ENCODE results near the gene BIRC3. TPM values are rescaled to one million over a fixed set of nuclear protein-coding genes. Genes with fewer than 3 reads are reported as not detected.

BIRC3 gene
- total RNA-seq, 2 experiments from 2014 or later, result 79.0 to 80.0 TPM

GRCh38 chr11:102302241-102302640, 15.0 kb upstream of the BIRC3 start:
- Mint-ChIP-seq H3K27me3 (no peaks in the 10 kb centered on the region), H3K4me1 (peaks cover 61% of the 10 kb centered on the region), H3K27ac (no peak overlapping the region), H3K9me3 (peaks cover 18% of the 10 kb centered on the region), H3K4me3 (no peak overlapping the region), H3K36me3 (ENCODE audit: low read depth) (peaks cover 24% of the 10 kb centered on the region)
- ChIA-PET POLR2A (interaction anchor here (1.9 kb wide), 1 partner anchor 8 kb away, joined by 4 read pairs; no protein-coding TSS in a partner anchor), CTCF (interaction anchor here (2.1 kb wide), 1 partner anchor 8 kb away, joined by 10 read pairs; no protein-coding TSS in a partner anchor)
- no peak for DNase-seq

GRCh38 chr11:102304686-102305085, 12.6 kb upstream of the BIRC3 start:
- POLR2A ChIA-PET, result no interaction called here
- Mint-ChIP-seq H3K4me1 (peaks cover 65% of the 10 kb centered on the region), H3K9me3 (peaks cover 21% of the 10 kb centered on the region), H3K27me3 (no peaks in the 10 kb centered on the region), H3K27ac (peak overlapping the region; percentile 21), H3K36me3 (ENCODE audit: low read depth) (peaks cover 23% of the 10 kb centered on the region), H3K4me3 (no peak overlapping the region)
- CTCF ChIA-PET, result no interaction called here
- no peak for DNase-seq

GRCh38 chr11:102305352-102306047, 11.8 kb upstream of the BIRC3 start:
- Mint-ChIP-seq H3K27me3 (no peaks in the 10 kb centered on the region), H3K27ac (peak overlapping the region; percentile 54), H3K4me3 (peak overlapping the region; percentile 5), H3K9me3 (peaks cover 21% of the 10 kb centered on the region), H3K36me3 (ENCODE audit: low read depth) (peaks cover 20% of the 10 kb centered on the region), H3K4me1 (peaks cover 57% of the 10 kb centered on the region)
- DNase-seq, result no peak
- POLR2A ChIA-PET, result interaction anchor here (0.7 to 4.1 kb wide), 8 partner anchors 9 to 255 kb away, joined by 3 to 45 read pairs (median 3); partner anchors contain the start of gene BIRC3
- CTCF ChIA-PET, result interaction anchor here (0.6 to 1.8 kb wide), 8 partner anchors 9 to 101 kb away, joined by 3 to 12 read pairs (median 6); partner anchors contain the start of gene BIRC3

GRCh38 chr11:102306048-102306597, 11.2 kb upstream of the BIRC3 start:
- ChIA-PET CTCF (interaction anchor here (0.6 to 1.8 kb wide), 9 partner anchors 8 to 100 kb away, joined by 3 to 12 read pairs (median 6); partner anchors contain the start of gene BIRC3), POLR2A (interaction anchor here (0.7 to 4.1 kb wide), 8 partner anchors 8 to 254 kb away, joined by 3 to 45 read pairs (median 3); partner anchors contain the start of gene BIRC3)
- peaks cover 21% of the 10 kb centered on the region for H3K9me3 Mint-ChIP-seq
- no peaks in the 10 kb centered on the region for H3K27me3 Mint-ChIP-seq
- peak overlapping the region; percentile 5 for H3K4me3 Mint-ChIP-seq
- no peak for DNase-seq
- peaks cover 20% of the 10 kb centered on the region for H3K36me3 Mint-ChIP-seq (ENCODE audit: low read depth)
- H3K4me1 Mint-ChIP-seq, result peaks cover 57% of the 10 kb centered on the region
- H3K27ac Mint-ChIP-seq, result peak overlapping the region; percentile 66

- Mint-ChIP-seq H3K36me3 (ENCODE audit: low read depth) (peaks cover 14% of the 10 kb centered on the region), H3K4me1 (peaks cover 49% of the 10 kb centered on the region), H3K27me3 (no peaks in the 10 kb centered on the region), H3K9me3 (peaks cover 15% of the 10 kb centered on the region), H3K27ac (peak overlapping the region; percentile 66), H3K4me3 (peak overlapping the region; percentile 46)
- CTCF ChIA-PET, result interaction anchor here (1.0 to 15.8 kb wide), 10 partner anchors 9 to 84 kb away, joined by 3 to 158 read pairs (median 4); partner anchors contain the start of gene BIRC3
- POLR2A ChIA-PET, result interaction anchor here (0.7 to 4.1 kb wide), 8 partner anchors 9 to 253 kb away, joined by 3 to 45 read pairs (median 3); partner anchors contain the start of gene BIRC3
- no peak for DNase-seq
Observed at GRCh38 chr11:102306817-102307726, 10.2 kb upstream of the BIRC3 start.

GRCh38 chr11:102307727-102308038, 9.6 kb upstream of the BIRC3 start:
- H3K9me3 Mint-ChIP-seq, result peaks cover 15% of the 10 kb centered on the region
- POLR2A ChIA-PET, result interaction anchor here (0.7 to 4.1 kb wide), 4 partner anchors 8 to 17 kb away, joined by 3 to 45 read pairs (median 4); partner anchors contain the start of gene BIRC3
- H3K36me3 Mint-ChIP-seq (ENCODE audit: low read depth), result peaks cover 14% of the 10 kb centered on the region
- no peaks in the 10 kb centered on the region for H3K27me3 Mint-ChIP-seq
- peaks cover 50% of the 10 kb centered on the region for H3K4me1 Mint-ChIP-seq
- H3K27ac Mint-ChIP-seq, result no peak overlapping the region
- CTCF ChIA-PET, result interaction anchor here (0.7 to 15.8 kb wide), 7 partner anchors 8 to 68 kb away, joined by 3 to 158 read pairs (median 3); no protein-coding TSS in a partner anchor
- DNase-seq, result no peak
- no peak overlapping the region for H3K4me3 Mint-ChIP-seq

GRCh38 chr11:102309621-102310541, 7.4 kb upstream of the BIRC3 start:
- H3K4me1 Mint-ChIP-seq, result peaks cover 53% of the 10 kb centered on the region
- CTCF ChIA-PET, result interaction anchor here (1.0 to 15.8 kb wide), 5 partner anchors 10 to 186 kb away, joined by 4 to 158 read pairs (median 4); no protein-coding TSS in a partner anchor

GRCh38 chr11:102312667-102313066, 4.6 kb upstream of the BIRC3 start:
- peak overlapping the region; percentile 61 for H3K4me3 Mint-ChIP-seq
- peaks cover 45% of the 10 kb centered on the region for H3K4me1 Mint-ChIP-seq
- DNase-seq, result no peak
- H3K9me3 Mint-ChIP-seq, result peaks cover 3% of the 10 kb centered on the region
- H3K27ac Mint-ChIP-seq, result peak overlapping the region; percentile 75
- POLR2A ChIA-PET, result interaction anchor here (1.0 to 3.7 kb wide), 4 partner anchors 18 to 139 kb away, joined by 3 to 19 read pairs (median 4); partner anchors contain the start of gene BIRC2
- peaks cover 4% of the 10 kb centered on the region for H3K36me3 Mint-ChIP-seq (ENCODE audit: low read depth)
- CTCF ChIA-PET, result interaction anchor here (0.6 to 15.8 kb wide), 4 partner anchors 18 to 634 kb away, joined by 3 to 158 read pairs (median 5); no protein-coding TSS in a partner anchor
- no peaks in the 10 kb centered on the region for H3K27me3 Mint-ChIP-seq

More at GRCh38 chr11:102309621-102310541, 7.4 kb upstream of the BIRC3 start:
- Mint-ChIP-seq H3K36me3 (ENCODE audit: low read depth) (no peaks in the 10 kb centered on the region), H3K4me3 (no peak overlapping the region), H3K27me3 (no peaks in the 10 kb centered on the region), H3K9me3 (peaks cover 3% of the 10 kb centered on the region), H3K27ac (no peak overlapping the region)
- no peak for DNase-seq
- POLR2A ChIA-PET, result no interaction called here

GRCh38 chr11:102313238-102313940, 3.9 kb upstream of the BIRC3 start:
- Mint-ChIP-seq H3K27ac (peak overlapping the region; percentile 75), H3K4me1 (peaks cover 45% of the 10 kb centered on the region), H3K36me3 (ENCODE audit: low read depth) (peaks cover 6% of the 10 kb centered on the region), H3K4me3 (peak overlapping the region; percentile 61), H3K27me3 (no peaks in the 10 kb centered on the region), H3K9me3 (peaks cover 3% of the 10 kb centered on the region)
- POLR2A ChIA-PET, result interaction anchor here (1.0 to 3.7 kb wide), 6 partner anchors 11 to 34 kb away, joined by 3 to 19 read pairs (median 4); partner anchors contain the start of gene BIRC2
- DNase-seq, result no peak
- CTCF ChIA-PET, result interaction anchor here (1.3 to 15.8 kb wide), 3 partner anchors 18 to 28 kb away, joined by 3 to 158 read pairs (median 4); no protein-coding TSS in a partner anchor

- H3K27ac Mint-ChIP-seq, result peak overlapping the region; percentile 15
- H3K9me3 Mint-ChIP-seq, result no peaks in the 10 kb centered on the region
- no peaks in the 10 kb centered on the region for H3K27me3 Mint-ChIP-seq
- H3K4me3 Mint-ChIP-seq, result no peak overlapping the region
- H3K4me1 Mint-ChIP-seq, result peaks cover 53% of the 10 kb centered on the region
- ChIA-PET POLR2A (interaction anchor here (1.5 to 3.7 kb wide), 2 partner anchors 10 to 21 kb away, joined by 3 to 19 read pairs; no protein-coding TSS in a partner anchor), CTCF (interaction anchor here (0.6 to 15.8 kb wide), 4 partner anchors 9 to 28 kb away, joined by 3 to 158 read pairs (median 6); no protein-coding TSS in a partner anchor)
- H3K36me3 Mint-ChIP-seq (ENCODE audit: low read depth), result peaks cover 18% of the 10 kb centered on the region
- no peak for DNase-seq
Observed at GRCh38 chr11:102314784-102315183, 2.5 kb upstream of the BIRC3 start.

All from activated CD4-positive, alpha-beta memory T cell treated with anti-CD3 and anti-CD28 coated beads, Interleukin-2, amount 10 ng/mL, durations not matched to agents 7 days and 5 days (primary cell).